Suprapubic skin (tissue), 4 donors: ENCODE results near the gene CA12. TPM values are rescaled to one million over a fixed set of nuclear protein-coding genes. Genes with fewer than 3 reads are reported as not detected.

Experiments
- DNase-seq, 2 donors: peaks; one replicate each; pipeline ENCODE4 v3.0.0-alpha.2; 2019; ENCODE audit warnings: low spot score in 2 of 2
- H3K27ac ChIP-seq: fragments of 200-600 bp; sonication (generic); one replicate; pipeline ENCODE4 v1.5.1; 2019
- H3K27me3 ChIP-seq: fragments of 200-600 bp; sonication (generic); one replicate; pipeline ENCODE4 v1.5.1; 2019
- H3K36me3 ChIP-seq: fragments of 200-600 bp; sonication (generic); one replicate; pipeline ENCODE4 v1.5.1; 2019
- H3K4me1 ChIP-seq: fragments of 200-600 bp; sonication (generic); one replicate; pipeline ENCODE4 v1.5.1; 2019
- H3K4me3 ChIP-seq: fragments of 200-600 bp; sonication (generic); one replicate; pipeline ENCODE4 v1.5.1; 2019; ENCODE audit warnings: mild to moderate bottlenecking
- H3K9me3 ChIP-seq: fragments of 200-600 bp; sonication (generic); one replicate; pipeline ENCODE4 v1.5.1; 2019
- CTCF ChIP-seq, 2 donors: fragments of 200-600 bp in 1 of 2; fragments of 450-650 bp in 1 of 2; sonication (generic) in 1 of 2; IDR thresholded peaks; one replicate each; pipeline ENCODE4 v1.5.1; 2016 to 2019; ENCODE audit warnings: antibody characterized with exemption in 2 of 2, mild to moderate bottlenecking in 1 of 2, moderate library complexity in 1 of 2
- EP300 ChIP-seq: sonication (generic); formaldehyde crosslinking; IDR thresholded peaks from one replicate; pipeline ENCODE4 v1.6.1; 2017; ENCODE audit warnings: antibody characterized with exemption
- POLR2A ChIP-seq, 2 donors: fragments of 450-650 bp; IDR thresholded peaks; one replicate each; pipeline ENCODE4 v1.6.1; 2017; ENCODE audit warnings: antibody characterized with exemption in 2 of 2, mild to moderate bottlenecking in 2 of 2, moderate library complexity in 2 of 2
- POLR2AphosphoS5 ChIP-seq, 3 donors: sonication (generic); formaldehyde crosslinking; IDR thresholded peaks; one replicate each; pipeline ENCODE4 v1.6.1; 2017; ENCODE audit warnings: antibody characterized with exemption in 3 of 3
- WGBS: methylation state at CpG from one replicate; pipeline ENCODE4 v1.1.5; 2018; 5-methylcytosine and 5-hydroxymethylcytosine counted together
- total RNA-seq, 4 donors: library from RNA; depleted of rRNA; stranded (reverse); fragments of >200 nt; gene quantifications; one replicate each; pipeline ENCODE4 v1.1.0, GENCODE V29; 2016

The CA12 gene
- total RNA-seq, 4 donors from 2014 or later, result 292 to 338 (median 317) TPM

- Histone ChIP-seq H3K27me3 (no peaks in the 10 kb centered on the region), H3K27ac (no peak overlapping the region), H3K36me3 (no peaks in the 10 kb centered on the region), H3K4me3 (no peak overlapping the region), H3K4me1 (no peaks in the 10 kb centered on the region), H3K9me3 (no peaks in the 10 kb centered on the region)
- 60% methylated on average over 5 of the region's 5 CpGs for WGBS
- no peak for TF ChIP-seq EP300
- no peak for TF ChIP-seq POLR2AphosphoS5 (IDR thresholded peaks at IDR 0.05)
- TF ChIP-seq POLR2A (IDR thresholded peaks at IDR 0.05), result no peak
- no peak for TF ChIP-seq CTCF (IDR thresholded peaks at IDR 0.05)
- DNase-seq, result no peak
These were observed 26.0 kb upstream of the CA12 start for GRCh38 chr15:63407612-63408011.

- Histone ChIP-seq H3K36me3 (no peaks in the 10 kb centered on the region), H3K27ac (no peak overlapping the region), H3K9me3 (no peaks in the 10 kb centered on the region), H3K4me1 (no peaks in the 10 kb centered on the region), H3K27me3 (no peaks in the 10 kb centered on the region), H3K4me3 (no peak overlapping the region)
- TF ChIP-seq POLR2AphosphoS5 (IDR thresholded peaks at IDR 0.05) (no peak), EP300 (no peak), POLR2A (IDR thresholded peaks at IDR 0.05) (no peak), CTCF (IDR thresholded peaks at IDR 0.05) (no peak)
- DNase-seq, result no peak
- WGBS, result 74% methylated on average over 9 of the region's 9 CpGs
These were observed 24.2 kb upstream of the CA12 start for GRCh38 chr15:63405683-63406390.

- no peak for TF ChIP-seq EP300
- TF ChIP-seq POLR2A (IDR thresholded peaks at IDR 0.05), result no peak
- TF ChIP-seq POLR2AphosphoS5 (IDR thresholded peaks at IDR 0.05), result no peak
- TF ChIP-seq CTCF (IDR thresholded peaks at IDR 0.05), result no peak
- H3K27ac ChIP-seq, result no peak overlapping the region
- no peaks in the 10 kb centered on the region for H3K27me3 ChIP-seq
- 93% methylated on average over 5 of the region's 5 CpGs for WGBS
- H3K4me1 ChIP-seq, result no peaks in the 10 kb centered on the region
- no peaks in the 10 kb centered on the region for H3K36me3 ChIP-seq
- no peak for DNase-seq
- no peaks in the 10 kb centered on the region for H3K9me3 ChIP-seq
- H3K4me3 ChIP-seq, result no peak overlapping the region
These were observed 23.5 kb upstream of the CA12 start for GRCh38 chr15:63405159-63405558.

- no peak for DNase-seq
- H3K27me3 ChIP-seq, result no peaks in the 10 kb centered on the region
- 83% methylated on average over 11 of the region's 11 CpGs for WGBS
- no peaks in the 10 kb centered on the region for H3K9me3 ChIP-seq
- H3K4me3 ChIP-seq, result no peak overlapping the region
- no peaks in the 10 kb centered on the region for H3K36me3 ChIP-seq
- no peak overlapping the region for H3K27ac ChIP-seq
- TF ChIP-seq CTCF (IDR thresholded peaks at IDR 0.05) (no peak), POLR2A (IDR thresholded peaks at IDR 0.05) (no peak), EP300 (no peak), POLR2AphosphoS5 (IDR thresholded peaks at IDR 0.05) (no peak)
- H3K4me1 ChIP-seq, result no peaks in the 10 kb centered on the region
These were observed 21.8 kb upstream of the CA12 start for GRCh38 chr15:63403254-63403945.

- TF ChIP-seq CTCF (IDR thresholded peaks at IDR 0.05), result peak; percentile 45 to 55
- TF ChIP-seq EP300, result no peak
- Histone ChIP-seq H3K4me3 (no peak overlapping the region), H3K36me3 (no peaks in the 10 kb centered on the region), H3K27me3 (no peaks in the 10 kb centered on the region), H3K27ac (no peak overlapping the region), H3K9me3 (no peaks in the 10 kb centered on the region), H3K4me1 (no peaks in the 10 kb centered on the region)
- WGBS, result 49% methylated on average over 7 of the region's 7 CpGs
- no peak for DNase-seq
These were observed 21.0 kb upstream of the CA12 start for GRCh38 chr15:63402498-63403253.
